Transverse colon (tissue), 4 donors: ENCODE data around the gene SDHB. TPM values are rescaled to one million over a fixed set of nuclear protein-coding genes. Genes with fewer than 3 reads are reported as not detected.

Experiments
- DNase-seq: peaks from one replicate; pipeline ENCODE4 v3.0.0-alpha.2; 2019
- H3K27ac ChIP-seq, 4 donors: fragments of 200-600 bp; sonication (generic); 2 replicates each; pipeline ENCODE4 v1.5.1; 2016 to 2018; ENCODE audit warnings: inconsistent platforms in 4 of 4
- H3K27me3 ChIP-seq: fragments of 200-600 bp; sonication (generic); 2 replicates; pipeline ENCODE4 v1.5.1; 2017; ENCODE audit warnings: inconsistent platforms
- H3K36me3 ChIP-seq, 4 donors: fragments of 200-600 bp; sonication (generic); 2 replicates each; pipeline ENCODE4 v1.5.1; 2017 to 2019; ENCODE audit warnings: inconsistent platforms in 4 of 4
- H3K4me1 ChIP-seq, 4 donors: fragments of 200-600 bp; sonication (generic); 2 replicates each; pipeline ENCODE4 v1.5.1; 2017 to 2020; ENCODE audit warnings: inconsistent platforms in 4 of 4
- H3K4me3 ChIP-seq, 4 donors: fragments of 200-600 bp; sonication (generic); 1 replicate in 1 of 4; 2 replicates in 3 of 4; pipeline versions ENCODE4 v1.5.1 to v1.6.1; 2017 to 2019; ENCODE audit warnings: inconsistent platforms in 4 of 4
- H3K9me3 ChIP-seq, 2 donors: fragments of 200-600 bp; sonication (generic); 2 replicates each; pipeline ENCODE4 v1.5.1; 2017 to 2019; ENCODE audit warnings: inconsistent platforms in 2 of 2
- EP300 ChIP-seq: sonication (generic); formaldehyde crosslinking; IDR thresholded peaks from one replicate; pipeline ENCODE4 v1.6.1; 2017; ENCODE audit warnings: antibody characterized with exemption, low read depth
- POLR2A ChIP-seq: fragments of 450-650 bp; IDR thresholded peaks from one replicate; pipeline ENCODE4 v1.6.1; 2016; ENCODE audit warnings: antibody characterized with exemption, mild to moderate bottlenecking, moderate library complexity
- POLR2AphosphoS5 ChIP-seq, 3 donors: sonication (generic); formaldehyde crosslinking; IDR thresholded peaks; one replicate each; pipeline ENCODE4 v1.6.1; 2016; ENCODE audit warnings: antibody characterized with exemption in 3 of 3
- WGBS, 2 donors: methylation state at CpG; one replicate each; pipeline ENCODE4 v1.1.5; 2018; ENCODE audit warnings: low coverage in 1 of 2; 5-methylcytosine and 5-hydroxymethylcytosine counted together
- in situ Hi-C, 4 donors: fragments of 200-750 bp; cut with MboI; loops; one replicate each; pipeline versions ENCODE4 v1.15.0 to v1.15.1; 2017; ENCODE audit warnings: low sequenced_read_pairs in 3 of 4, low pct_ligation_motif_present in 1 of 4, low pct_unique_long_range_greater_than_20kb in 1 of 4
- intact Hi-C: fragments of 100-400 bp; cut with DNase I; formaldehyde crosslinking; loops from one replicate; pipeline ENCODE4 v1.15.1; 2023; ENCODE audit warnings: low total_unique reads
- total RNA-seq, 4 donors: library from RNA; depleted of rRNA; stranded (reverse); fragments of >200 nt; gene quantifications; one replicate each; pipeline ENCODE4 v1.1.0, GENCODE V29; 2016
- TF ChIP-seq, protein P1 (sequence below), 5 experiments: fragments of 200-600 bp in 3 of 5; fragments of 450-650 bp in 2 of 5; sonication (generic) in 3 of 5; IDR thresholded peaks; 1 replicate in 2 of 5; 2 replicates in 3 of 5; pipeline ENCODE4 v1.5.1; 2016 to 2017; ENCODE audit warnings: antibody characterized with exemption in 5 of 5, inconsistent platforms in 3 of 5, mild to moderate bottlenecking in 2 of 5, moderate library complexity in 1 of 5

Gene SDHB
- total RNA-seq, 4 donors from 2014 or later = 98.7 to 266 (median 153) TPM

DNA sequence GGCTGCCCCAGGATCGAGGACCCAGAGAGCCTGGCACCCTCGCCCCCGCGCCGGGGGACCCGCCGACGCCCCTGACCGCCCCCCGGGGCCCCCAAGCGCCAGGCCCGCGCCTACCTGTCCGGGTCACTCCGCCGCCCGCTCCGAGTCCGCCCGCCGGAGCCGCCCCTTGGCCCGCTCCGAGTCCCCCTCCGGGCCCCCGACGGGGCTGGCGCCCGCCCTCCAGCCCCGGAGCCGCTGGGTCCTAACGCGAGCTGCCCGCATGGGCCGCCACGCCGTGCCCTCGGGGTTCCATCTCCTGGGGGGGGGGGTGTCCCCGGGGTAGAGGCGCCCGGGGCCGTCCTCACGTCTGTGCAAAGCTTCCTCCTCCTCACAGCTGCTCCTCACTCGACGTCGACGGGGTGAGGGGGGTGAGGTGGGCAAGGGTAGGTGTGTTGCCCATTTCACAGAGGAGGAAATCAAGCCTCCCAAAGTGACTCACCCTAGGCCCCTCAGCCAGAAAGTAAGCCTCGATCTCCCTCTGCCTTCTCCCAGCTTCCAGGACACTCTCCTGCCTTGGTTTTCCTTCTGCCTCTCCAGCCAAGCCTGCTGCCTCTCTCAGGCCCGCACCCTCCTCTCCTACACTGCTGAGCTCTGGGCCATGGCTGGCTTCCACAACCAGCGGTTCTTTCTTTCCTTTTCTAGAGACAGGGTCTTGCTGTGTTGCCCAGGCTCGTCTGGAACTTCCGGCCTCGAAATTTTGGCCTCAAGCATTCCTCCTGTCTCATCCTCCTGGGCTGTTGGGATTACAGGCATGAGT, 73.2 kb downstream of the SDHB start, which contains the start of gene MFAP2:
Gene MFAP2, minus strand, starts transcription at position 148 of the 796 bp plus-strand sequence. CDS start 2,347 bp downstream, outside the sequence.
- intact Hi-C loops (no loop called here), in situ Hi-C loops (no loop called here)
- no peaks in the 10 kb centered on the region for H3K9me3 ChIP-seq
- no peak for DNase-seq
- H3K27ac ChIP-seq = peak within 1 kb of the TSS; percentile 53 to 80 (median 59)
- H3K4me3 ChIP-seq = peak within 1 kb of the TSS; percentile 34 to 52 (median 48)
- 12 to 57% methylated on average over 6 to 28 of the region's 53 CpGs for WGBS, 2 donors
- H3K27me3 ChIP-seq = peaks cover 34% of the 10 kb centered on the region
- TF ChIP-seq POLR2A = no peak
- no peak for TF ChIP-seq EP300
- no peak for TF ChIP-seq POLR2AphosphoS5 (IDR thresholded peaks at IDR 0.05)
- TF ChIP-seq, protein P1, sequence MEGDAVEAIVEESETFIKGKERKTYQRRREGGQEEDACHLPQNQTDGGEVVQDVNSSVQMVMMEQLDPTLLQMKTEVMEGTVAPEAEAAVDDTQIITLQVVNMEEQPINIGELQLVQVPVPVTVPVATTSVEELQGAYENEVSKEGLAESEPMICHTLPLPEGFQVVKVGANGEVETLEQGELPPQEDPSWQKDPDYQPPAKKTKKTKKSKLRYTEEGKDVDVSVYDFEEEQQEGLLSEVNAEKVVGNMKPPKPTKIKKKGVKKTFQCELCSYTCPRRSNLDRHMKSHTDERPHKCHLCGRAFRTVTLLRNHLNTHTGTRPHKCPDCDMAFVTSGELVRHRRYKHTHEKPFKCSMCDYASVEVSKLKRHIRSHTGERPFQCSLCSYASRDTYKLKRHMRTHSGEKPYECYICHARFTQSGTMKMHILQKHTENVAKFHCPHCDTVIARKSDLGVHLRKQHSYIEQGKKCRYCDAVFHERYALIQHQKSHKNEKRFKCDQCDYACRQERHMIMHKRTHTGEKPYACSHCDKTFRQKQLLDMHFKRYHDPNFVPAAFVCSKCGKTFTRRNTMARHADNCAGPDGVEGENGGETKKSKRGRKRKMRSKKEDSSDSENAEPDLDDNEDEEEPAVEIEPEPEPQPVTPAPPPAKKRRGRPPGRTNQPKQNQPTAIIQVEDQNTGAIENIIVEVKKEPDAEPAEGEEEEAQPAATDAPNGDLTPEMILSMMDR (IDR thresholded peaks at IDR 0.05) = no peak
- no peaks in the 10 kb centered on the region for H3K36me3 ChIP-seq
- peaks cover 3 to 32% (median 15%) of the 10 kb centered on the region in 4 donors for H3K4me1 ChIP-seq

DNA sequence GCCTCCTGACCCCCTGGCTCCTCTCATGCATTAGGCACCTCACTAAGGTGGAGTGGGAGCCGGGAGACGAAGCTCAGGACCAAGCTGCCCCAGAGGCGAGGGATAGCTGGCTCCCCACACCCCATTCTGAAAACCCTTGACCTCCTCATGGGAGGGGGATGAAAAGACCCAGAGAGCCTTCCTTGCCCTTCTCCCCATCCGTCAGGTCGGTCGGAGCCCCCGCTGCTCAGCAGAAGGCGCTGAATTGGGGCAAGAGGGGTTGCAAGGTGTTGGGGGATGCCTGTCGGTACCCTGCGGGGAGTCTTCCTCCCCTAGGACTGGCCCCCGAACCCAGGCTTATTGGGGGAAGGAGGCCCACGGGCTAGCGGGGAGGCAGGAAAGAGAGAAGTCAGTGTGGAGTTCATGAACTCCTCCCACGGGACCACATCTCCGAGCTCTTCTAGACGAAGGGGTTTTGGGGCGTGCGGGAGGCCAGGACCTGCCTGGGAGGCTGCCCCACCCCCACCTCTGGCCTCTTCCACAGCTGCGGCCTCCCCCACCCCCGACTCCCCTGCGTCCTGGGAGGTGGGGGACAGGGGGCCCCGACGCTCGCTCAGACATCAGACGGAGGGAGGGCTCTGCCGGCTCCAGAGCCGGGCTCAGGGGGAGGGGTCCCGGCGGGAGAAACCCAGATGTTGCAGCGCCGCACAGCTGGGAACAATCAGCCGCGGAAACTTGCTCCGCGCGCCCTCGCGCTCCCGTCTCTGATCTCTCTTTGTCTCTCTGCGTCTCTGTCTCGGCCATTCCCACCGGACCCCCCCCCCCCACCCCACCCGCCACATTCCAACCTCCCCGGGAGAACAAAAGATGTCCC, 74.1 kb downstream of the SDHB start:
- H3K4me3 ChIP-seq = peak overlapping the region in 3 of 4 donors; percentile 34 to 49 (median 48)
- no peak for DNase-seq
- in situ Hi-C loops = no loop called here
- TF ChIP-seq EP300 (no peak), POLR2A (no peak), POLR2AphosphoS5 (IDR thresholded peaks at IDR 0.05) (no peak)
- TF ChIP-seq, protein P1 (IDR thresholded peaks at IDR 0.05) = no peak
- intact Hi-C loops = no loop called here
- WGBS, 2 donors = 17% methylated on average over 40 of the region's 44 CpGs; no CpG with 5 or more reads in 1 of the 2 donors
- H3K4me1 ChIP-seq = peaks cover 3 to 32% (median 15%) of the 10 kb centered on the region in 4 donors
- H3K27ac ChIP-seq = peak overlapping the region; percentile 53 to 80 (median 59)
- no peaks in the 10 kb centered on the region for H3K36me3 ChIP-seq
- H3K27me3 ChIP-seq = peaks cover 34% of the 10 kb centered on the region
- no peaks in the 10 kb centered on the region for H3K9me3 ChIP-seq

DNA sequence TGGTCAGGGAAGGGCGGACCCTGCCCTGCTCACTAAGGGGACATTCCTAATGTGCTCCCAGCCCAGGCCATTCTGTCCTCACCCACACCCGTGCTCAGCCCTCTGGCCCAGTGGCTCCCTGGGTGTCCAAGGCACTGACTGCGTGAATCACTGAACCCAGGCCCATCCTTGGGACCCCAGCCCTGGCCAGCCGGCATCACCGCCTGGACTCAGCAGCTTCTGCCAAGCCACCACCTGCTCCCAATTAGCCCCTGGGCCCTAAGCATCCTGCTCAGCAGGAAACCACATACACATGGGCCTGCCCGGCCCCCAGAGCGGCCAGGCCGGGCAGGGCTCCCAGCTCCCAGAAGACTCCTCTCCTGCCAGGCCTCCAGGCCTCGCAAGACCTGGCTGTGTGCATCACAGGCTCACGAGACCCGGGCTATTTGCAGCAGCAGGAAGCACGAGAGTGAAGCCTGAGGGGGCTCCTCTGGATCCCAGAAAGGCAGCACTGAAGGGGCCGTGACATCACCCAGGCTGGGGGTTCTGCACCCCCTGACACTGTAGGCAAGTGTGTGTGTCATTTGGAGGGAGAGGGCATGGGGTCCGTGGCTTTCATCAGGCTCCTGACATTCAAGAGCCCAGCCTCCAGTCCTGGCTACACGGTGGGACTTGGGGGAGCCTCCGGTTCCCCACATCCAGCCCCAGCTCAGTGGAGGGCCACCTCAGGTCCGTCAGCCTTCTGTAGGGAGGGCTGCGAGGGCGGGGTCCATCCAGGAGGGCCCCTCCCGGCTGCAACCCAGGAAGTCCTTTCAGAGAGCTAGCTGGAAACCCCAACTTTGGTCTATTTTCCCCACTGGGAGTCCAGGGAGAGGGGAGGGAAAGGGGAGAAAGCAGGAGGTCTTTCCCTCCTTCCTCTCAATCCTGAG, 75.0 kb downstream of the SDHB start:
- Histone ChIP-seq H3K36me3 (no peaks in the 10 kb centered on the region), H3K27ac (peak overlapping the region; percentile 53 to 80 (median 59)), H3K9me3 (no peaks in the 10 kb centered on the region), H3K27me3 (peaks cover 34% of the 10 kb centered on the region), H3K4me3 (peak overlapping the region in 2 of 4 donors; percentile 48 to 49), H3K4me1 (peaks cover 3 to 32% (median 15%) of the 10 kb centered on the region in 4 donors)
- in situ Hi-C loops (no loop called here), intact Hi-C loops (no loop called here)
- TF ChIP-seq, protein P1 (IDR thresholded peaks at IDR 0.05) = no peak
- TF ChIP-seq EP300 = no peak
- TF ChIP-seq POLR2A = no peak
- DNase-seq = peak; percentile 29
- WGBS, 2 donors = 60% methylated on average over 20 of the region's 20 CpGs; no CpG with 5 or more reads in 1 of the 2 donors
